BJ (cell line): ENCODE data around the gene SLC2A6. TPM values are rescaled to one million over a fixed set of nuclear protein-coding genes. Genes with fewer than 3 reads are reported as not detected.
"Not testable (repeated sequence)": the region's sequence is repeated elsewhere in the genome, so short reads cannot be mapped to it uniquely, and the experiment has no call there.

Source experiments
- CTCF ChIA-PET: fragments of 350-600 bp; formaldehyde crosslinking; extraction: SDS; loops from one replicate; lab custom pipeline; 2021; ENCODE audit warnings: antibody characterized with exemption, inconsistent platforms; lab: Yijun Ruan, JAX
- POLR2A ChIA-PET: fragments of 300-600 bp; sonication (Branson Sonifier 250); formaldehyde crosslinking; extraction: SDS; loops from one replicate; lab custom pipeline; 2021; ENCODE audit warnings: antibody characterized with exemption; lab: Charles Lee
- DNase-seq: peaks from one replicate; pipeline ENCODE4 v3.0.0-alpha.2; 2011; ENCODE audit warnings: low read depth
- H3K27me3 ChIP-seq: 2 replicates; pipeline ENCODE4 v1.6.0; 2011; ENCODE audit warnings: low read length; ENCODE audit not compliant: control insufficient read depth, insufficient read depth
- H3K36me3 ChIP-seq: 2 replicates; pipeline ENCODE4 v1.5.1; 2011; ENCODE audit warnings: low read length; ENCODE audit not compliant: control insufficient read depth, insufficient read depth
- H3K4me3 ChIP-seq: 2 replicates; pipeline ENCODE4 v1.5.1; 2011; ENCODE audit warnings: low read depth, mild to moderate bottlenecking, control low read depth, low read length
- CTCF ChIP-seq: IDR thresholded peaks from 2 replicates; pipeline ENCODE4 v1.5.1; 2011; ENCODE audit warnings: low read depth, mild to moderate bottlenecking, control low read depth, inconsistent platforms, low read length, moderate library complexity; ENCODE audit not compliant: insufficient read depth
- polyA plus RNA-seq: library from polyadenylated mRNA; depleted of rRNA; stranded (reverse); fragments of >200 nt; gene quantifications from 2 replicates; pipeline ENCODE4 v1.2.3, GENCODE V29; 2011

SLC2A6 gene
- polyA plus RNA-seq, 1 experiment, result 9.0 TPM

DNA sequence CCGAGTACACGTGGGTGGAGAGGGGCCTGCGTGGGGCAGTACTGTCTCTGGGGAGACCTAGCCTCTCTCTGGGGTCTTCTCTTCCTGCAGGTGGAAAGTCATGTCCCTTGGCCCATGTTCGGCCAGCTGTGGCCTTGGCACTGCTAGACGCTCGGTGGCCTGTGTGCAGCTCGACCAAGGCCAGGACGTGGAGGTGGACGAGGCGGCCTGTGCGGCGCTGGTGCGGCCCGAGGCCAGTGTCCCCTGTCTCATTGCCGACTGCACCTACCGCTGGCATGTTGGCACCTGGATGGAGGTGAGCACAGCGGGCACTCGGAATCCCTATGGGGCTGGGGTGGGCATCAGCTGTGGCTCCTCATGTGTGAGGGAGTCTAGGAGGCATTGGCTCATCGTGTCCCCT, 24.6 kb downstream of the SLC2A6 start:
- TF ChIP-seq CTCF, result no peak
- H3K4me3 ChIP-seq, result no peak overlapping the region
- CTCF ChIA-PET, result interaction anchor here (1.5 kb wide), 1 partner anchor 268 kb away, joined by 3 read pairs; no protein-coding TSS in a partner anchor

DNA sequence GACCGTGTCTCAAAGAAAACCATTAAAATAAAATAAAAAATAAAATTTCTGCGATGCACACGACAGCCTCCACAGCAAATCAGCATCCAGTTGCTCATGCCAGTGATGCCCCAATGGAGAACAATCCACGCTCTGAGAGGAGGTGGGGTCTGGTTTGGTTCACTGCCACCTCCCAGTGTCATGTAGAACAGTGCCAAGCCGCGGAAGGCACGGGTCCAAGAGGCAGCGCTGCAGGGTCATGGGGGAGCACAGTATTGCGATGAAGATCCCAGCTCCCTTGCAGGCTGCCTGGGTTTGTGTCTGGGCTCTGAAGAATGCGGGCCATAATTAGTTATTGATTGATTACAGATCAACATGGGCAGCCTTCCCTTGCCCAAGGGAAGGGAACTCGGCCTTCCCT, 25.2 kb downstream of the SLC2A6 start:
- Histone ChIP-seq H3K4me3 (no peak overlapping the region), H3K36me3 (no peaks in the 10 kb centered on the region), H3K27me3 (no peaks in the 10 kb centered on the region)
- ChIA-PET POLR2A (no interaction called here), CTCF (no interaction called here)
- TF ChIP-seq CTCF, result no peak
- DNase-seq, result no peak

More for the DNA sequence above, 24.6 kb downstream of the SLC2A6 start:
- POLR2A ChIA-PET, result no interaction called here
- no peak for DNase-seq
- Histone ChIP-seq H3K27me3 (no peaks in the 10 kb centered on the region), H3K36me3 (no peaks in the 10 kb centered on the region)

- TF ChIP-seq CTCF, result no peak
- Histone ChIP-seq H3K4me3 (no peak overlapping the region), H3K27me3 (no peaks in the 10 kb centered on the region), H3K36me3 (no peaks in the 10 kb centered on the region)
- ChIA-PET POLR2A (no interaction called here), CTCF (no interaction called here)
- no peak for DNase-seq
These were observed 26.3 kb downstream of the SLC2A6 start for GRCh38 chr9:133452562-133452961.

DNA sequence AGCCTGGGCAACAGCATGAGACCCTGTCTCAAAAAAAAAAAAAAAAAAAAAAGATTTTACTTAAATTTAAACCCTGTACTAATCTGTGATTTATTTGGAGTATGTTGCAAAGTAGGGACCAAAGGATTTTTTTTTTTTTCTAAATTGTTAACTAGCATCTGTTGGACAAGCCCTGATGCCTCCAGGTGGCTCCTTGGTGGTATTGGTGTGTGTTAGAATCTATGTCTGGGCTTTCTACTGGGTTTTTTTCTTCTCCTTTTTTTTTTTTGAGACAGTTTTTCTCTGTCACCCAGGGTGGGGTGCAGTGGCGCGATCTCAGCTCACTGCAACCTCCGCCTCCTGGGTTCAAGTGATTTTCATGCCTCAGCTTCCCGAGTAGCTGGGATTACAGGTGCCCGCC, 27.0 kb downstream of the SLC2A6 start:
- CTCF ChIA-PET, H3K36me3 ChIP-seq, POLR2A ChIA-PET, DNase-seq, H3K27me3 ChIP-seq, H3K4me3 ChIP-seq: not testable (repeated sequence)

DNA sequence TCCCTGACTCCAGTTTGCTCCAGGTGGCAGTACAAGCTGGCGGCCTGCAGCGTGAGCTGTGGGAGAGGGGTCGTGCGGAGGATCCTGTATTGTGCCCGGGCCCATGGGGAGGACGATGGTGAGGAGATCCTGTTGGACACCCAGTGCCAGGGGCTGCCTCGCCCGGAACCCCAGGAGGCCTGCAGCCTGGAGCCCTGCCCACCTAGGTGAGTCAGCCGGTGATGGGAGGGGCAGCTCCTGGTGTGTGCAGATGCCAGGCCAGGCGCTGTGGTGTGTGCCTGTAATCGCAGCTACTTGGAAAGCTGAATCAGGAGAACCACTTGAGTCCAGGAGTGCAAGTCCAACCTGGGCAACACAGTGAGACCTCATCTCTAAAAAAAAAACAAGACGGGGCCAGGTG, 29.1 kb downstream of the SLC2A6 start:
- DNase-seq, result no peak
- ChIA-PET CTCF (interaction anchor here (1.0 kb wide), 1 partner anchor 11 kb away, joined by 3 read pairs; no protein-coding TSS in a partner anchor), POLR2A (no interaction called here)
- H3K4me3 ChIP-seq, result no peak overlapping the region
- peaks cover 3% of the 10 kb centered on the region; the same call in 1 of the 2 replicates for H3K27me3 ChIP-seq
- TF ChIP-seq CTCF, result no peak
- H3K36me3 ChIP-seq, result no peaks in the 10 kb centered on the region

DNA sequence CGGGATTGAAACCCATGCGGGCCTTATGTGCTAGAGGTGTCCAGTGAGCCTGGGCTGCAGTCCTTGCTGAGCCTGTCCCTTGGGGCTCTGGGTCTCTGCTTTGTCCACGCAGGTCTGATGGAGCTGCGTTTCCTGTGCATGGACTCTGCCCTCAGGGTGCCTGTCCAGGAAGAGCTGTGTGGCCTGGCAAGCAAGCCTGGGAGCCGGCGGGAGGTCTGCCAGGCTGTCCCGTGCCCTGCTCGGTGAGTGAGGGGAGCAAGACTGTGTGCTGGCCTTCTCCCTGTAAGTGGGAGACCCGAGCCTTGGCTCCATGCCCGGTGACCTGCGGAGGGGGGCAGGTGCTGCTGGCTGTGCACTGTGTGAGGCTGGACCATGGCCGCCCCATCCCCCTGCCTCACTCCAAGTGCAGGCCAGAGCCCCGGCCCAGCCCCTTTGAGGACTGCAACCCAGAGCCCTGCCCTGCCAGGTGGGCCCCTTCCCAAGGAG, 30.4 kb downstream of the SLC2A6 start:
- TF ChIP-seq CTCF, result no peak
- peaks cover 5% of the 10 kb centered on the region for H3K27me3 ChIP-seq
- no peak overlapping the region for H3K4me3 ChIP-seq
- DNase-seq, result no peak
- no peaks in the 10 kb centered on the region for H3K36me3 ChIP-seq
- POLR2A ChIA-PET, result no interaction called here
- CTCF ChIA-PET, result no interaction called here
